H1 (cell line): Measurements from ENCODE around the gene NANOS3. TPM values are rescaled to one million over a fixed set of nuclear protein-coding genes. Genes with fewer than 3 reads are reported as not detected.

Source experiments
- CTCF ChIA-PET: fragments of 300-600 bp; sonication (Branson Sonifier 250); formaldehyde crosslinking; loops from one replicate; lab custom pipeline; 2021; ENCODE audit not compliant: partially characterized antibody; lab: Charles Lee
- POLR2A ChIA-PET: fragments of 300-600 bp; sonication (Branson Sonifier 250); formaldehyde crosslinking; loops from one replicate; lab custom pipeline; 2021; ENCODE audit warnings: inconsistent platforms; ENCODE audit not compliant: partially characterized antibody; lab: Charles Lee
- DNase-seq, 2 experiments: peaks; one replicate each; pipeline versions ENCODE4 v3.0.0 to v3.0.0-alpha.2; 2010 to 2022; ENCODE audit warnings: low spot score in 2 of 2, low read depth in 1 of 2, mixed read lengths in 1 of 2
- FAIRE-seq: peaks from 2 replicates; lab custom pipeline; 2011; peaks lifted over from hg19 to GRCh38; lab: Jason Lieb, UNC
- H2AFZ ChIP-seq: 2 replicates; pipeline ENCODE4 v1.8.1; 2012; ENCODE audit warnings: low read length, inconsistent platforms
- H2AK5ac ChIP-seq: 2 replicates; pipeline ENCODE4 v1.6.1; 2013; ENCODE audit warnings: low read depth, low read length
- H2BK120ac ChIP-seq: replicated peaks from 2 replicates; pipeline ENCODE3; 2013; ENCODE audit warnings: low read depth, low read length, inconsistent platforms
- H2BK12ac ChIP-seq: 2 replicates; pipeline ENCODE4 v1.6.1; 2013; ENCODE audit warnings: low read depth, low read length
- H2BK15ac ChIP-seq: 2 replicates; pipeline ENCODE4 v1.6.1; 2013; ENCODE audit warnings: low read length
- H2BK20ac ChIP-seq: 2 replicates; pipeline ENCODE4 v1.6.1; 2013; ENCODE audit warnings: low read length
- H2BK5ac ChIP-seq: 2 replicates; pipeline ENCODE4 v1.6.1; 2013; ENCODE audit warnings: low read depth, low read length
- H3K14ac ChIP-seq: 2 replicates; pipeline ENCODE4 v1.6.1; 2013; ENCODE audit warnings: inconsistent platforms; ENCODE audit not compliant: insufficient read length
- H3K18ac ChIP-seq: 2 replicates; pipeline ENCODE4 v1.6.1; 2013; ENCODE audit warnings: low read length; ENCODE audit errors: extremely low read depth
- H3K23ac ChIP-seq: 2 replicates; pipeline ENCODE4 v1.6.1; 2013; ENCODE audit warnings: inconsistent platforms; ENCODE audit not compliant: insufficient read length
- H3K23me2 ChIP-seq: 2 replicates; pipeline ENCODE4 v1.6.1; 2013; ENCODE audit warnings: low read depth, low read length
- H3K27ac ChIP-seq: 2 replicates; pipeline ENCODE4 v1.6.1; 2011; ENCODE audit warnings: low read depth, low read length, inconsistent platforms
- H3K27me3 ChIP-seq, 4 experiments: replicated peaks in 1 of 4; 1 replicate in 1 of 4; 2 replicates in 3 of 4; pipeline versions ENCODE4 v1.6.1 to v1.8.1; 2011 to 2013; ENCODE audit warnings: low read length in 3 of 4, mild to moderate bottlenecking in 3 of 4, inconsistent platforms in 2 of 4, mixed read lengths in 2 of 4, moderate library complexity in 1 of 4; ENCODE audit not compliant: control insufficient read depth in 3 of 4, insufficient read depth in 3 of 4; ENCODE audit errors: extremely low read depth in 1 of 4
- H3K36me3 ChIP-seq, 4 experiments: 2 replicates each; pipeline versions ENCODE4 v1.6.1 to v1.8.1; 2011 to 2013; ENCODE audit warnings: mild to moderate bottlenecking in 4 of 4, low read length in 3 of 4, moderate library complexity in 2 of 4, control low read depth in 1 of 4, inconsistent platforms in 1 of 4; ENCODE audit not compliant: insufficient read depth in 4 of 4, control insufficient read depth in 2 of 4
- H3K4ac ChIP-seq: replicated peaks from 2 replicates; pipeline ENCODE3; 2013; ENCODE audit warnings: low read length, low read depth, mixed read lengths, inconsistent platforms; ENCODE audit not compliant: insufficient read length
- H3K4me1 ChIP-seq, 4 experiments: replicated peaks in 1 of 4; 1 replicate in 1 of 4; 2 replicates in 3 of 4; pipeline versions ENCODE4 v1.6.1 to v1.8.1; 2011 to 2013; ENCODE audit warnings: low read length in 3 of 4, inconsistent platforms in 2 of 4, mixed read lengths in 1 of 4; ENCODE audit not compliant: insufficient read depth in 4 of 4, control insufficient read depth in 3 of 4
- H3K4me2 ChIP-seq, 2 experiments: 2 replicates each; pipeline versions ENCODE4 v1.6.1 to v1.8.1; 2011 to 2013; ENCODE audit warnings: low read depth in 2 of 2, low read length in 2 of 2, control low read depth in 1 of 2, inconsistent platforms in 1 of 2, mild to moderate bottlenecking in 1 of 2; ENCODE audit not compliant: insufficient read depth in 1 of 2
- H3K4me3 ChIP-seq, 4 experiments: fragments of 200-600, 300-600 bp in 1 of 4; sonication (generic), shearing (Covaris generic), sonication (Bioruptor Twin) in 1 of 4; 2 replicates each; pipeline versions ENCODE4 v1.5.1 to v1.8.1; 2011 to 2016; ENCODE audit warnings: low read length in 4 of 4, low read depth in 3 of 4, control low read depth in 2 of 4, inconsistent platforms in 2 of 4, mild to moderate bottlenecking in 2 of 4, mixed read lengths in 1 of 4, moderate library complexity in 1 of 4; ENCODE audit not compliant: insufficient read depth in 2 of 4; ENCODE audit errors: extremely low read depth in 1 of 4
- H3K56ac ChIP-seq: replicated peaks from 2 replicates; pipeline ENCODE3; 2013; ENCODE audit warnings: low read depth, mild to moderate bottlenecking, mixed read lengths, low read length, inconsistent platforms; ENCODE audit not compliant: insufficient read length
- H3K79me1 ChIP-seq: 2 replicates; pipeline ENCODE4 v1.6.1; 2013; ENCODE audit warnings: low read depth, low read length, control low read depth
- H3K79me2 ChIP-seq, 2 experiments: 2 replicates each; pipeline versions ENCODE4 v1.6.1 to v1.8.1; 2012 to 2013; ENCODE audit warnings: low read length in 2 of 2, mild to moderate bottlenecking in 2 of 2, inconsistent platforms in 1 of 2; ENCODE audit not compliant: insufficient read depth in 2 of 2, control insufficient read depth in 1 of 2
- H3K9ac ChIP-seq, 4 experiments: replicated peaks in 1 of 4; 1 replicate in 1 of 4; 2 replicates in 3 of 4; pipeline versions ENCODE4 v1.6.1 to v1.8.1; 2011 to 2013; ENCODE audit warnings: low read depth in 3 of 4, low read length in 3 of 4, control low read depth in 2 of 4, mild to moderate bottlenecking in 2 of 4, moderate library complexity in 2 of 4, inconsistent platforms in 1 of 4; ENCODE audit errors: extremely low read depth in 1 of 4
- H3K9me3 ChIP-seq, 2 experiments: 2 replicates each; pipeline versions ENCODE4 v1.6.1 to v1.8.1; 2012 to 2013; ENCODE audit warnings: mild to moderate bottlenecking in 2 of 2, moderate library complexity in 2 of 2, control low read depth in 1 of 2, inconsistent platforms in 1 of 2, low read depth in 1 of 2, low read length in 1 of 2, mixed read lengths in 1 of 2; ENCODE audit not compliant: insufficient read depth in 2 of 2
- H4K20me1 ChIP-seq, 2 experiments: replicated peaks in 1 of 2; 2 replicates each; pipeline versions ENCODE3 to v1.8.1; 2011 to 2013; ENCODE audit warnings: inconsistent platforms in 2 of 2, low read length in 2 of 2, mild to moderate bottlenecking in 1 of 2; ENCODE audit not compliant: insufficient read depth in 2 of 2, control insufficient read depth in 1 of 2
- H4K5ac ChIP-seq: 2 replicates; pipeline ENCODE4 v1.6.1; 2013; ENCODE audit warnings: low read length, low read depth, mixed read lengths, inconsistent platforms; ENCODE audit not compliant: insufficient read length
- H4K8ac ChIP-seq: 2 replicates; pipeline ENCODE4 v1.8.0; 2013; ENCODE audit warnings: mild to moderate bottlenecking, moderate library complexity, low read length, inconsistent platforms; ENCODE audit not compliant: insufficient read depth; ENCODE audit errors: extremely low read depth
- H4K91ac ChIP-seq: replicated peaks from 2 replicates; pipeline ENCODE3; 2013; ENCODE audit warnings: low read length, mixed read lengths, inconsistent platforms; ENCODE audit not compliant: insufficient read length
- BRCA1 ChIP-seq: IDR thresholded peaks from 2 replicates; pipeline ENCODE4 v1.6.1; 2012; ENCODE audit warnings: low read depth, low read length, improper control_type of control experiment
- E2F6 ChIP-seq: IDR thresholded peaks from 2 replicates; pipeline ENCODE4 v1.6.1; 2012; ENCODE audit warnings: inconsistent platforms
- FOSL1 ChIP-seq: IDR thresholded peaks from 2 replicates; pipeline ENCODE4 v1.6.1; 2011; ENCODE audit warnings: mild to moderate bottlenecking, low read depth, low read length, moderate library complexity; ENCODE audit not compliant: insufficient read depth
- JUN ChIP-seq: IDR thresholded peaks from 2 replicates; pipeline ENCODE4 v1.6.1; 2011; ENCODE audit warnings: low read depth, mild to moderate bottlenecking, improper control_type of control experiment, low read length
- RAD21 ChIP-seq, 2 experiments: IDR thresholded peaks in 1 of 2; conservative IDR thresholded peaks in 1 of 2; 2 replicates each; pipeline ENCODE4 v1.6.1; 2011; ENCODE audit warnings: low read depth in 2 of 2, low read length in 2 of 2, improper control_type of control experiment in 1 of 2, inconsistent platforms in 1 of 2, mild to moderate bottlenecking in 1 of 2, moderate library complexity in 1 of 2
- RFX5 ChIP-seq: IDR thresholded peaks from 2 replicates; pipeline ENCODE4 v1.6.1; 2011; ENCODE audit warnings: low read depth, low read length, improper control_type of control experiment, borderline replicate concordance
- RXRA ChIP-seq: IDR thresholded peaks from 2 replicates; pipeline ENCODE4 v1.6.1; 2011; ENCODE audit warnings: low read depth, mild to moderate bottlenecking, low read length, moderate library complexity; ENCODE audit not compliant: insufficient read depth
- SP4 ChIP-seq: IDR thresholded peaks from 2 replicates; pipeline ENCODE4 v1.6.1; 2012; ENCODE audit warnings: low read length, inconsistent platforms
- TEAD4 ChIP-seq: IDR thresholded peaks from 2 replicates; pipeline ENCODE4 v1.6.1; 2012; ENCODE audit warnings: low read depth, low read length, inconsistent platforms, mixed read lengths
- ZNF274 ChIP-seq: IDR thresholded peaks from 2 replicates; pipeline ENCODE4 v1.7.0; 2012; ENCODE audit warnings: low read length, borderline replicate concordance; ENCODE audit errors: extremely low read depth
- WGBS, 2 experiments: shearing (Covaris generic) in 1 of 2; methylation state at CpG; one replicate each; pipeline versions ENCODE4 v1.1.6 to v1.1.7; 2013 to 2015; ENCODE audit warnings: low lambda C conversion rate in 2 of 2, mixed read lengths in 2 of 2, inconsistent platforms in 1 of 2, low coverage in 1 of 2, missing lambda C conversion rate in 1 of 2; ENCODE audit not compliant: insufficient replicate concordance in 2 of 2, insufficient coverage in 1 of 2, insufficient read length in 1 of 2; ENCODE audit errors: extremely low coverage in 1 of 2, missing lambda C conversion rate in 1 of 2; 5-methylcytosine and 5-hydroxymethylcytosine counted together
- polyA plus RNA-seq, 7 experiments: library from polyadenylated mRNA; depleted of rRNA in 3 of 7; stranded (reverse) in 5 of 7; unstranded in 2 of 7; fragments of >200 nt in 5 of 7; fragments of 200-250 nt in 2 of 7; gene quantifications; 1 replicate in 5 of 7; 2 replicates in 1 of 7; 4 replicates in 1 of 7; pipeline versions ENCODE4 v1.2.1 to v1.2.3, GENCODE V29; 2011 to 2013; ENCODE audit warnings: missing spikeins in 2 of 7, mixed read lengths in 2 of 7
- total RNA-seq: library from RNA; stranded (reverse); fragmentation: NEBNext Ultra II Directional; extraction: Animal tissue kit (Norgen Biotek cat#: 25700); gene quantifications from 2 replicates; pipeline ENCODE4 v1.2.1, GENCODE V29; 2021

Gene NANOS3
- total and polyA plus RNA-seq, 2 of the 8 experiments (the other 6 are each of a cell fraction or from before 2014, with no cell fraction given), result 0.62 TPM; not detected in 1

- WGBS, 2 experiments, result 74% methylated on average over 4 of the region's 4 CpGs; no CpG with 5 or more reads in 1 of the 2 experiments
- Histone ChIP-seq H3K36me3 (no peaks in the 10 kb centered on the region), H2BK15ac (no peak overlapping the region), H3K27me3 (peaks cover 32 to 88% (median 71%) of the 10 kb centered on the region in 4 experiments), H2BK12ac (no peak overlapping the region), H3K56ac (no peak overlapping the region)
- no peak for FAIRE-seq
- CTCF ChIA-PET, result interaction anchor here (0.7 to 1.4 kb wide), 4 partner anchors 12 to 191 kb away, joined by 3 to 4 read pairs (median 3); no protein-coding TSS in a partner anchor
- TF ChIP-seq SP4 (no peak), BRCA1 (no peak), RXRA (no peak), FOSL1 (no peak), TEAD4 (no peak), JUN (no peak), E2F6 (no peak), RFX5 (no peak), RAD21 (IDR thresholded peaks at IDR 0.05 in 1 of 2, conservative IDR thresholded peaks at IDR 0.05 in 1 of 2; ENCODE audit: low read depth in 2 of 2, low read length in 2 of 2) (no peak), ZNF274 (no peak)
- TF ChIP-seq, all 59 proteins: peak for 0
- Histone ChIP-seq H3K9ac (no peak overlapping the region), H4K91ac (no peak overlapping the region), H3K4ac (no peak overlapping the region), H3K14ac (no peak overlapping the region), H3K4me3 (no peak overlapping the region), H2AFZ (no peak overlapping the region), H4K8ac (no peak overlapping the region), H3K79me1 (no peaks in the 10 kb centered on the region), H3K9me3 (no peaks in the 10 kb centered on the region), H2AK5ac (no peak overlapping the region), H4K20me1 (peaks cover 2 to 15% of the 10 kb centered on the region in 2 experiments), H3K4me2 (no peak overlapping the region), H2BK5ac (no peak overlapping the region), H3K23ac (no peak overlapping the region), H2BK20ac (no peak overlapping the region), H3K27ac (no peak overlapping the region), H3K4me1 (peaks cover 0 to 4% (median 0%) of the 10 kb centered on the region in 4 experiments; a peak in 5 of 7 replicates), H3K79me2 (no peaks in the 10 kb centered on the region), H3K18ac (no peak overlapping the region), H3K23me2 (no peaks in the 10 kb centered on the region; the same call in 1 of the 2 replicates), H2BK120ac (no peak overlapping the region), H4K5ac (no peak overlapping the region)
- POLR2A ChIA-PET, result interaction anchor here (1.3 to 1.6 kb wide), 2 partner anchors 13 to 73 kb away, joined by 3 read pairs; partner anchors contain the start of gene ZSWIM4
- DNase-seq, result no peak
Measured at GRCh38 chr19:13868663-13869062, 8.3 kb upstream of the NANOS3 start.
